ENCODE measurements around the gene THPO.
A peak's percentile ranks its signal among the peaks of the same experiment; 100 is the strongest.

Gene THPO

GRCh38 chr3:184377882-184378445 is at the start of gene THPO:
TSS of gene THPO (minus strand) at chr3:184378207. CDS start at chr3:184376259, 1,948 bp downstream.
- no peak for DNase-seq (ENCODE audit: low read depth)
- H3K4me3 ChIP-seq (ENCODE audit: control insufficient read depth, low read depth, low read length), result no peak within 1 kb of the TSS
- no peak for TF ChIP-seq CTCF (conservative IDR thresholded peaks at IDR 0.05; ENCODE audit: control insufficient read depth, insufficient read depth, low read depth, low read length)

- no peak for TF ChIP-seq CTCF (conservative IDR thresholded peaks at IDR 0.05; ENCODE audit: control insufficient read depth, insufficient read depth, low read depth, low read length)
- H3K4me3 ChIP-seq (ENCODE audit: control insufficient read depth, low read depth, low read length), result no peak overlapping the region
- DNase-seq (ENCODE audit: low read depth), result peak; percentile 56
Observed at GRCh38 chr3:184426691-184427141, 48.7 kb upstream of the THPO start.

- H3K4me3 ChIP-seq (ENCODE audit: control insufficient read depth, low read depth, low read length), result no peak overlapping the region
- DNase-seq (ENCODE audit: low read depth), result peak; percentile 30
- no peak for TF ChIP-seq CTCF (conservative IDR thresholded peaks at IDR 0.05; ENCODE audit: control insufficient read depth, insufficient read depth, low read depth, low read length)
Observed at GRCh38 chr3:184423561-184423960, 45.6 kb upstream of the THPO start.

GRCh38 chr3:184419171-184419570 is 41.2 kb upstream of the THPO start:
- no peak for TF ChIP-seq CTCF (conservative IDR thresholded peaks at IDR 0.05; ENCODE audit: control insufficient read depth, insufficient read depth, low read depth, low read length)
- no peak for DNase-seq (ENCODE audit: low read depth)
- H3K4me3 ChIP-seq (ENCODE audit: control insufficient read depth, low read depth, low read length), result no peak overlapping the region

- peak; percentile 63 for DNase-seq (ENCODE audit: low read depth)
- peak; percentile 94 for TF ChIP-seq CTCF (conservative IDR thresholded peaks at IDR 0.05; ENCODE audit: control insufficient read depth, insufficient read depth, low read depth, low read length)
- H3K4me3 ChIP-seq (ENCODE audit: control insufficient read depth, low read depth, low read length), result no peak overlapping the region
Observed at GRCh38 chr3:184417619-184418327, 39.8 kb upstream of the THPO start.

- no peak for DNase-seq (ENCODE audit: low read depth)
- no peak for TF ChIP-seq CTCF (conservative IDR thresholded peaks at IDR 0.05; ENCODE audit: control insufficient read depth, insufficient read depth, low read depth, low read length)
- H3K4me3 ChIP-seq (ENCODE audit: control insufficient read depth, low read depth, low read length), result no peak overlapping the region
Observed at GRCh38 chr3:184415203-184415490, 37.1 kb upstream of the THPO start.
